Esophagus squamous epithelium (tissue), 5 donors: Measurements from ENCODE around the gene LHPP. TPM values are rescaled to one million over a fixed set of nuclear protein-coding genes. Genes with fewer than 3 reads are reported as not detected.
A peak's percentile ranks its signal among the peaks of the same experiment; 100 is the strongest.

Experiments used
- DNase-seq: peaks from one replicate; lab custom pipeline; 2025; lab: John Stamatoyannopoulos, UW
- H3K27ac ChIP-seq, 4 donors: fragments of 200-600 bp; sonication (generic); one replicate each; pipeline ENCODE4 v1.5.1; 2016 to 2019; ENCODE audit warnings: mild to moderate bottlenecking in 1 of 4
- H3K27me3 ChIP-seq, 4 donors: fragments of 200-600 bp; sonication (generic); 1 replicate in 3 of 4; 2 replicates in 1 of 4; pipeline versions ENCODE4 v1.5.1 to v1.6.0; 2017 to 2021; ENCODE audit warnings: antibody characterized with exemption in 1 of 4
- H3K36me3 ChIP-seq, 3 donors: fragments of 200-600 bp; sonication (generic); one replicate each; pipeline ENCODE4 v1.5.1; 2016 to 2019
- H3K4me1 ChIP-seq, 3 donors: fragments of 200-600 bp; sonication (generic); one replicate each; pipeline ENCODE4 v1.5.1; 2017 to 2019
- H3K4me3 ChIP-seq, 4 donors: fragments of 200-600 bp; sonication (generic); 1 replicate in 3 of 4; 2 replicates in 1 of 4; pipeline ENCODE4 v1.5.1; 2016 to 2019; ENCODE audit warnings: mild to moderate bottlenecking in 2 of 4, moderate library complexity in 1 of 4
- H3K9me3 ChIP-seq, 3 donors: fragments of 200-600 bp; sonication (generic); one replicate each; pipeline ENCODE4 v1.5.1; 2016 to 2019
- POLR2A ChIP-seq, 4 donors: fragments of 450-650 bp; IDR thresholded peaks; one replicate each; pipeline ENCODE4 v1.6.1; 2017; ENCODE audit warnings: antibody characterized with exemption in 4 of 4, mild to moderate bottlenecking in 4 of 4, moderate library complexity in 3 of 4
- WGBS, 2 donors: methylation state at CpG; one replicate each; pipeline ENCODE4 v1.1.5; 2018; 5-methylcytosine and 5-hydroxymethylcytosine counted together
- intact Hi-C: fragments of 100-400 bp; cut with DNase I; formaldehyde crosslinking; loops from one replicate; pipeline ENCODE4 v1.15.0; 2022
- total RNA-seq, 4 donors: library from RNA; depleted of rRNA; stranded (reverse); fragments of >200 nt; gene quantifications; one replicate each; pipeline ENCODE4 v1.1.0, GENCODE V29; 2016
- TF ChIP-seq, protein P1 (sequence below), 6 experiments: fragments of 450-650 bp in 4 of 6; fragments of 200-600 bp in 2 of 6; sonication (generic) in 2 of 6; IDR thresholded peaks; one replicate each; pipeline ENCODE4 v1.5.1; 2016 to 2019; ENCODE audit warnings: antibody characterized with exemption in 6 of 6, mild to moderate bottlenecking in 4 of 6, moderate library complexity in 4 of 6
- donor health status: DM: yes; HTN: yes; CAD: no.

The LHPP gene
- total RNA-seq, 4 donors from 2014 or later: 13.9 to 41.1 (median 24.3) TPM

GRCh38 chr10:124588736-124589490 is 127.3 kb downstream of the LHPP start:
- peaks cover 12 to 35% (median 17%) of the 10 kb centered on the region in 3 donors for H3K4me1 ChIP-seq
- TF ChIP-seq, protein P1, sequence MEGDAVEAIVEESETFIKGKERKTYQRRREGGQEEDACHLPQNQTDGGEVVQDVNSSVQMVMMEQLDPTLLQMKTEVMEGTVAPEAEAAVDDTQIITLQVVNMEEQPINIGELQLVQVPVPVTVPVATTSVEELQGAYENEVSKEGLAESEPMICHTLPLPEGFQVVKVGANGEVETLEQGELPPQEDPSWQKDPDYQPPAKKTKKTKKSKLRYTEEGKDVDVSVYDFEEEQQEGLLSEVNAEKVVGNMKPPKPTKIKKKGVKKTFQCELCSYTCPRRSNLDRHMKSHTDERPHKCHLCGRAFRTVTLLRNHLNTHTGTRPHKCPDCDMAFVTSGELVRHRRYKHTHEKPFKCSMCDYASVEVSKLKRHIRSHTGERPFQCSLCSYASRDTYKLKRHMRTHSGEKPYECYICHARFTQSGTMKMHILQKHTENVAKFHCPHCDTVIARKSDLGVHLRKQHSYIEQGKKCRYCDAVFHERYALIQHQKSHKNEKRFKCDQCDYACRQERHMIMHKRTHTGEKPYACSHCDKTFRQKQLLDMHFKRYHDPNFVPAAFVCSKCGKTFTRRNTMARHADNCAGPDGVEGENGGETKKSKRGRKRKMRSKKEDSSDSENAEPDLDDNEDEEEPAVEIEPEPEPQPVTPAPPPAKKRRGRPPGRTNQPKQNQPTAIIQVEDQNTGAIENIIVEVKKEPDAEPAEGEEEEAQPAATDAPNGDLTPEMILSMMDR (IDR thresholded peaks at IDR 0.05): no peak
- TF ChIP-seq POLR2A (IDR thresholded peaks at IDR 0.05): no peak
- intact Hi-C loops: no loop called here
- DNase-seq: no peak
- H3K27me3 ChIP-seq: no peaks in the 10 kb centered on the region
- 30 to 61% methylated on average over 5 to 10 of the region's 15 CpGs for WGBS, 2 donors
- H3K36me3 ChIP-seq: no peaks in the 10 kb centered on the region
- no peaks in the 10 kb centered on the region for H3K9me3 ChIP-seq
- H3K4me3 ChIP-seq: peak overlapping the region in 1 of 4 donors; percentile 7
- H3K27ac ChIP-seq: peak overlapping the region in 3 of 4 donors; percentile 19 to 52 (median 26)

- intact Hi-C loops: no loop called here
- 63 to 65% methylated on average over 8 to 13 of the region's 24 CpGs for WGBS, 2 donors
These were observed 127.9 kb downstream of the LHPP start for GRCh38 chr10:124589491-124590041.

GRCh38 chr10:124590216-124591122 is 128.8 kb downstream of the LHPP start:
- Histone ChIP-seq H3K9me3 (no peaks in the 10 kb centered on the region), H3K27me3 (no peaks in the 10 kb centered on the region), H3K4me3 (no peak overlapping the region), H3K4me1 (peaks cover 12 to 37% (median 17%) of the 10 kb centered on the region in 3 donors), H3K36me3 (no peaks in the 10 kb centered on the region), H3K27ac (no peak overlapping the region)
- DNase-seq: no peak
- TF ChIP-seq, protein P1 (IDR thresholded peaks at IDR 0.05): no peak
- no peak for TF ChIP-seq POLR2A (IDR thresholded peaks at IDR 0.05)
- intact Hi-C loops: no loop called here
- 72 to 91% methylated on average over 8 to 11 of the region's 23 CpGs for WGBS, 2 donors

More at GRCh38 chr10:124589491-124590041, 127.9 kb downstream of the LHPP start:
- no peaks in the 10 kb centered on the region for H3K27me3 ChIP-seq
- peak overlapping the region in 1 of 4 donors; percentile 7 for H3K4me3 ChIP-seq
- peak overlapping the region in 3 of 4 donors; percentile 19 to 52 (median 26) for H3K27ac ChIP-seq
- no peak for DNase-seq
- no peaks in the 10 kb centered on the region for H3K9me3 ChIP-seq
- no peak for TF ChIP-seq POLR2A (IDR thresholded peaks at IDR 0.05)
- TF ChIP-seq, protein P1 (IDR thresholded peaks at IDR 0.05): no peak
- no peaks in the 10 kb centered on the region for H3K36me3 ChIP-seq
- peaks cover 12 to 37% (median 17%) of the 10 kb centered on the region in 3 donors for H3K4me1 ChIP-seq

DNA sequence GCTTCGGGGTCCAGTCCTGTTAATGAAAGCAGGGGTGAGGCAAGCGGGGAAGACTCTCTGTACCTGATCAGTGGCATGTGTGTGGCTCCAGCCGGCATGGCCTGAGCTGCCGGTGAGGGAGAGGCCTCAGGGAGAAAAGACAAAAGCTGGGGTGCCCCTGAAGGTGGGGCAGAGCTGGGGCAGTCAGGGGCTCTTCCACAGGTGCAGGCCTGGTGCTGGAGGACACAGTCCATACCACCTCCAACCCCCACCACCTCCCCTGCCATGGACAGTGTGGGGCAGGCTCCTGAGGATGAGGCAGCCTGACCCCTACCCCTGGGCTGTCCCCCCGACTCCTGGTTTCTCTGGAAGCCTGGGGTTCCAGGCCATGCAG is 129.5 kb downstream of the LHPP start:
- H3K4me3 ChIP-seq: no peak overlapping the region
- H3K27ac ChIP-seq: no peak overlapping the region
- no peak for TF ChIP-seq POLR2A (IDR thresholded peaks at IDR 0.05)
- TF ChIP-seq, protein P1 (IDR thresholded peaks at IDR 0.05): no peak
- H3K9me3 ChIP-seq: no peaks in the 10 kb centered on the region
- 80 to 100% methylated on average over 1 of the region's 5 CpGs for WGBS, 2 donors
- intact Hi-C loops: no loop called here
- no peaks in the 10 kb centered on the region for H3K27me3 ChIP-seq
- H3K36me3 ChIP-seq: no peaks in the 10 kb centered on the region
- H3K4me1 ChIP-seq: peaks cover 12 to 37% (median 17%) of the 10 kb centered on the region in 3 donors
- DNase-seq: no peak
